A172 (cell line): ENCODE results near the gene HLTF. TPM values are rescaled to one million over a fixed set of nuclear protein-coding genes. Genes with fewer than 3 reads are reported as not detected.
"Not testable (repeated sequence)": the region's sequence is repeated elsewhere in the genome, so short reads cannot be mapped to it uniquely, and the experiment has no call there.

Experiments used
- DNase-seq: peaks from one replicate; pipeline ENCODE4 v3.0.0-alpha.2; 2015; ENCODE audit warnings: low spot score
- total RNA-seq: library from RNA; depleted of rRNA; stranded (reverse); fragments of >200 nt; shearing (Covaris generic); gene quantifications from 2 replicates; pipeline ENCODE4 v1.2.3, GENCODE V29; 2014; rRNA removed

Gene HLTF
- total RNA-seq, 1 experiment from 2014 or later = 94.5 TPM

- DNase-seq = peak; percentile 27
Measured at GRCh38 chr3:148992027-148992634, 94.2 kb downstream of the HLTF start.

GRCh38 chr3:148991219-148992026 lies 94.9 kb downstream of the HLTF start, which contains the start of gene GYG1:
GYG1 (plus strand) TSS chr3:148991540; CDS start chr3:148991641, 101 bp downstream.
- peak; percentile 69 for DNase-seq

GRCh38 chr3:148990236-148990635 lies 96.1 kb downstream of the HLTF start:
- no peak for DNase-seq

DNA sequence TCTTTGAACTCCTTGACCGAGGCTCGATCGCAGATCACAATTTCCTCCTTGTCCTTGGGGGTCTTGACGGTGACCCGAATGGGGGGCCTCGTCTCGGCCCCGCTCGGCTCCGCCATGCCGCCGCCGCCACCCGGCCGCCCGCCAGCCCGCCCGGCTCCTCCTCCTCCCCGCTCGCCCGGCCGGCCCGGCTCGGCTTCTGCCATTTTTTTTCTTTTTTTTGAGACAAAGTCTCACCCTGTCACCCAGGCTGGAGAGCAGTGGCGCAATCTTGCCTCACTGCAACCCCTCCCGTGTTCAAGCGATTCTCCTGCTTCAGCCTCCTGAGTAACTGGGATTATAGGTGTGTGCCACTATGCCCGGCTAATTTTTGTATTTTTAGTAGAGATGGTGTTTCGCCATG lies 98.8 kb downstream of the HLTF start:
- DNase-seq = not testable (repeated sequence)

DNA sequence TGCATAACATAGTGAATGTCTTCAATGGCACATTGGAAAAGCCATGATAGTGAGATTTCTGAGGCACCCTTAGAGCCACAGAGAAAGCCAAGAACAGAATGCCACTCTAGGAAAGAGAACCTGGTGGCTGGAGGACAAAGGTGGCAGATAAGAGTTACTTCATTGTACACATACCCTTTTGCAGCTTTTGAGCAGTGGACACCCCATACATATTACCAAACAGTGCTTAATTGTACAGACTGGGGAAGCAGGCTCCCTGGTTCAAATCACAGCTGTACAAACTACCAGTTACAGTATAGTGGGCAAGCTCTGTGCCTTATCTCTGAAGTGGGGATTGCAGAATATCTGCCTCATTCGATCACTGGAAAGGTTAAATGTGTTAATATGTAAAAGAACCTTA lies 105.1 kb downstream of the HLTF start:
- DNase-seq = no peak

Other genes with a start within 250 kb of the HLTF start
- gene CPA3, start 221.2 kb downstream of the HLTF start, total RNA-seq = not detected in 2 replicates
- 27.8 and 39.0 TPM in 2 replicates for gene GYG1, start 95.0 kb downstream of the HLTF start, total RNA-seq
- gene HPS3, start 43.1 kb upstream of the HLTF start, total RNA-seq = 39.3 and 42.0 TPM in 2 replicates
- gene CP, start 135.3 kb upstream of the HLTF start, total RNA-seq = not detected in 2 replicates
- gene TM4SF18, start 247.1 kb upstream of the HLTF start, total RNA-seq = 0.45 and 2.1 TPM in 2 replicates